GM21529 (cell line): ENCODE data around the gene FFAR1.

ENCODE experiments used
- ATAC-seq: cut with Tn5 transposase; IDR thresholded peaks from one replicate; pipeline ENCODE4 v1.9.1; 2021; ENCODE audit not compliant: unreplicated experiment

FFAR1 gene

DNA sequence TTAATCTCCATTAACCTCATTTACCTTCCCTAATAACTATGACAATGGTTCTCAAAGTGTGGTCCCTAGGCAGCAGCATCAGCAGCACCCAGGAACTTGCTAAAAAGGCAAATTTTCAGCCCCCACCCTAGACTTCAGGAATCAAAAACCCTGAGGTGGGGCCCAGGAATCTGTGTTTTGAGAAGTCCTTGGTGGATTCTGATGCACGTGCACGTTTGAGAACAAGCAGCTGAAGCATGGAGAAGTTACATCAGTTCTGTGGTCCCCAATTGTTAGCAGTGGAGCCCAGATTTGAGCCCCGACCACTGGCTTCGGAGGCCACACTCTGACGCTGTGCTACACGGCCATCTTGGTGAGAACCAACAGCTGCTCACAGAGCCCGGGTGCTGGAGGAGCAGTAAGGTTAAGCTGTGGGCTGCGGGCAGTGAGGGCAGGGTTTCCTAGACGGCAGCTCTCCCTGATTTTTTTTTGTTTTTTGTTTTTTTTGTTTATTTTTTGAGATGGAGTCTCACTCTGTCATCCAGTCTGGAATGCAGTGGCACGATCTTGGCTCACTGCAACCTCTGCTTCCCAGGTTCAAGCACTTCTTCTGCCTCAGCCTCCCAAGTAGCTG lies 32.7 kb upstream of the FFAR1 start:
- no peak for ATAC-seq

- ATAC-seq: no peak
Measured at GRCh38 chr19:35315883-35316282, 31.8 kb upstream of the FFAR1 start.

- ATAC-seq: no peak
Measured at GRCh38 chr19:35316560-35316959, 31.1 kb upstream of the FFAR1 start.

- ATAC-seq: no peak
Measured at GRCh38 chr19:35317464-35318043, 30.1 kb upstream of the FFAR1 start.

GRCh38 chr19:35318679-35319448 lies 28.8 kb upstream of the FFAR1 start:
- ATAC-seq: no peak

- ATAC-seq: no peak
Measured at GRCh38 chr19:35320065-35320713, 27.5 kb upstream of the FFAR1 start.

DNA sequence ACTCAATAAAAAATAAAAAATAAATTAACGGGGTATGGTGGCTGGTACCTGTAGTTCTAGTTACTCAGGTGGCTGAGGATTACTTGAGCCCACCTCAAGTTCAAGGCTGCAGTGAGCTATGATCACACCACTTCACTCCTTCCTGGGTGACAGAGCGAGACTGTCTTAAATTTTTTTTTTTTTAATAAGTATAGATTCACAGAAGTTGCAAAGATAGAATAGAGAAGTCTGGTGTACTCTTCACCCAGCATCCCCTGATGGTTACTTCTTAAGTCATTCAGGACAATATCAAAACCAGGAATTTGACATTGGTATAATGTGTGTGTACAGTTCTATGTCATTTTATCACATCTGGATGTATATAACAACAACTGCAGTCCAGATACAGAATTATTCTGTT lies 26.4 kb upstream of the FFAR1 start:
- no peak for ATAC-seq

GRCh38 chr19:35322014-35322413 lies 25.7 kb upstream of the FFAR1 start:
- no peak for ATAC-seq

- ATAC-seq: no peak
Measured at GRCh38 chr19:35327642-35328041, 20.1 kb upstream of the FFAR1 start.

DNA sequence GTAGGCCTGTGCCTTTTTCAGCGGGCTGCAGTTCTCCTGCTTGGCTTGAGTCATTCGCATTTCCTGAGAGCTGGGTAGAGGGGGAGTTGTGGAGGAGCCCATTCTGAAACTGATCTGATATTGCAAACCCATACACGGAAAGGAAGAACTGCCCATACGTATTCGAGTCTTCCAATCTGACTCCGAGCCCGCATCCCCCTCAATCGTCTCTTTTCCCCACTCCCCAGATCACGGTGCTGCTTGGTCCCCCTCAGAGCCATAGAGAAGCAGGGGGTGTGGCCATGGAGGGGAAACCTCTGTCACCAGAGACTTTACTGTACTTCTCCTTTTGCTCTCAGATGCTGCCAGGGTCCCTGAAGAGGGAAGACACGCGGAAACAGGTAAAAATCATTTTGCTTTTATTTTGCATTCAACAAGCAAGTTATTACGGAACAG lies 18.8 kb upstream of the FFAR1 start, which contains the start of gene CD22:
CD22 (plus strand) TSS at position 337 of the 435 bp plus-strand sequence. CDS start 2,854 bp downstream, outside the sequence.
- no peak for ATAC-seq

- no peak for ATAC-seq
Measured at GRCh38 chr19:35329323-35329722, 18.4 kb upstream of the FFAR1 start.

DNA sequence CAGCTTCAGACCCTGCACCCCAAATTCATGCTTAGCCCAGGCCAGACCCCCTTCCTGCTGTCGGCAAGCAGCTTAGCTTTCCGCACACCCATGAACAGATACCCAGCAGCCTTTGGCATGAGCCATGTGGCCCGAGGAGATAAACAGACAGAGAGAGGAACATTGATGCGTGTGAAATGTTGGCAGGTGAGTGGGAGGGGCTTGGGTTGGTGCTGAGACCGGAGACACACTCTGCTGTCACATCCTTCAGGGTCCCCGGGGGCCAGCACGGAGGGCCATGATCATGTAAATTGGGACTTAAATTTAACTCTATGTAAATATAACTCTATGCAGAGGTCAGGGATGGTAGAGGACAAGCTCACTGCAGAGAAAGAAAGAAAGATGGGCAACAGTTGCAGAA lies 17.2 kb upstream of the FFAR1 start:
- peak; percentile 46 for ATAC-seq

DNA sequence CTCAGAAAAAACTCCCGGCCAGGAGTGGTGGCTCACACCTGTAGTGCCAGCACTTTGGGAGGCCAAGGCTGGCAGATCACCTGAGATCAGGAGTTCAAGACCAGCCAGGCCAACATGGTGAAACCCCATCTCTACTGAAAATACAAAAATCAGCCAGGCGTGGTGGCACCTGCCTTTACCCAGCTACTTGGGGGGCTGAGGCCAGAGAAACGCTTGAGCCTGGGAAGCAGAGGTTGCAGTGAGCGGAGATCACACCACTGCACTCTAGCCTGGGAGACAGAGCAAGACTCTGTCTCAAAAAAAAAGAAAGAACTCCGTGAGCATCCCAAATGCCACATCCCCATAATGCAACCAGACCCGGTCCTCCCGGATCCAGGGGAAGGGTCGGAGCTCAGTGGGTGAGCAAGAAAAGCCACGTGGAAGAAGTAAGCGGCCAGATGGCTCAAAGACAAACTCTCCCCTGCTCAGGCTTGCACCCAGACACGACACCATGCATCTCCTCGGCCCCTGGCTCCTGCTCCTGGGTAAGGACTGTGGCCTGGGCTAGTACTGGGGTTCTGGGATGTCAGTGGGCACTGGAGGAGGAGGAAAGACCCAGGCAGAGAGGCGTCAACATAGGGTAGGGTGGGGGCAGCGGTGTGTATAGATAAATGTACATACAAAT lies 16.0 kb upstream of the FFAR1 start:
- ATAC-seq: no peak

DNA sequence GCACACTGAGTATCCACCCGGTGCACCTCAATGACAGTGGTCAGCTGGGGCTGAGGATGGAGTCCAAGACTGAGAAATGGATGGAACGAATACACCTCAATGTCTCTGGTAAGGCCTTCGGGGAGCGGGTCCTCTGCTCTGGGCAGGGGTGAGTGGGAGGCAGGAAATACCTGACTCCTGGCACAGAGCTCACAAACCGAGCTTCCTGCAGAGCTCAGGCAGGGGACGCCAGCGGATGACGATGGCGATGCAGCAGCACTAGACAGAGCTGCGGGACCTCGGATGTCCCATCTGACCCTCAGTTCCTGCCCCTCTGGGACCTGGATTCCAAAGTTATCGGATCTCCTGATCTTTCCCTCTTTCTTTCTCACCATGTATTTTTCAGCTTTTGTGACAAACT lies 14.9 kb upstream of the FFAR1 start:
- ATAC-seq: no peak

DNA sequence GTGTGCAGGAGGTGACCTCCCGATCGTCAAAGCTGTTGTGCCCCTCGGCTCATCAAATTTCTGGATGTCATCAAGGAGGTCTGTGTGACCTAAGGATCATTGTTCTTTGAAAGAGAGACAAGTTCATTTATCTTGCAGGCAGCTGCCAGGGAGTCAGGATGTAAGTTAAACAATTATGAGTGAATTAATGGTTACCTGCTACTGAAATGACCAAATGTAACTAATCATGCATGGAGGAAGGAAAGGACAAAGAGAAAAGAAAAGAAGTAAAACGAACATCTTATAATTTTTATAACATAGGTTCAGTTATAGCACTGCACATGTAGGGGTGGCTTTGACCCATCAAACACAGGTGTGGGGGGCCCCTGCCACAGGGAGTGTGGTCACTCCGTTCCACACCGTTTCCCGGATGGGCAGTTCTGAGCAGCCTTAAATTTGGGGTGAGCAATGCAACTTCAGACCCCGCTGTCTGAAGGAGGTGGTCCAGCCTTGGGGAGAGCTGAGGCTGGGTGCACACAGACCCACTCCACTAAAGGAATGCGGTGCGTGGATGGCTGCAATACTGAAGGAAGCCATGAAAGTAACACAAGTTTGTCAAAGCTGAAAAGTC lies 13.5 kb upstream of the FFAR1 start:
- no peak for ATAC-seq

DNA sequence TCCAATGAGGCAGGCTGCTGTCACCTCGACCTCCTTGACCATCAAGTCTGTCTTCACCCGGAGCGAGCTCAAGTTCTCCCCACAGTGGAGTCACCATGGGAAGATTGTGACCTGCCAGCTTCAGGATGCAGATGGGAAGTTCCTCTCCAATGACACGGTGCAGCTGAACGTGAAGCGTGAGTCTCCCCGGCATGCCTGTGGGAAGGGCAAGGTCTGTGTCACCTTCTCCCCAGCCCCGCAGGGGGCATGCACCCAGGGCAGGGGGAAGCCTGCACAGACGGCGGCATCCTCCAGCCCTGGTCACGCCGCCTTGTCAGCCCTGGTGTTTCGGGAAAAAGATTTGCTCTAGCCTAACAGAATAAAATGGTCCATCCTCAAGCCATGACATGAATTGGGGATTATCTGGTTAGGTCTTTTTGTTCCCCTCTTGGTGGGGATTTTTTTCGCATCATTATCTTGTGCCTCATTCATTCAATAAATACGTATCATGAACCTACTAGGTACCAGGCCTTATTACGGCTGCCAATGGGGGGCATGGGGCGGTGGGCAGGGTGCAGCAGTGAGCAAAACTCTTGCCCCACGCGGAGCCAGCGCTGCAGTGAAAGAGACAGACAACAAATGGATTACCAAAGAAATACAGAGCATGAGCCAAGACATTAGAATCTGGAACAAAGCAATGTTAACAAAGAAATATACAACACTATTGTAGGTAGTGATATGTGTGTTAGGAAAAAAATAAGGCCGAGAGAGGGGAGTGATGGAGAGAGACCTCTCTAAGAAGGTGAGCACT lies 11.3 kb upstream of the FFAR1 start:
- ATAC-seq: no peak

DNA sequence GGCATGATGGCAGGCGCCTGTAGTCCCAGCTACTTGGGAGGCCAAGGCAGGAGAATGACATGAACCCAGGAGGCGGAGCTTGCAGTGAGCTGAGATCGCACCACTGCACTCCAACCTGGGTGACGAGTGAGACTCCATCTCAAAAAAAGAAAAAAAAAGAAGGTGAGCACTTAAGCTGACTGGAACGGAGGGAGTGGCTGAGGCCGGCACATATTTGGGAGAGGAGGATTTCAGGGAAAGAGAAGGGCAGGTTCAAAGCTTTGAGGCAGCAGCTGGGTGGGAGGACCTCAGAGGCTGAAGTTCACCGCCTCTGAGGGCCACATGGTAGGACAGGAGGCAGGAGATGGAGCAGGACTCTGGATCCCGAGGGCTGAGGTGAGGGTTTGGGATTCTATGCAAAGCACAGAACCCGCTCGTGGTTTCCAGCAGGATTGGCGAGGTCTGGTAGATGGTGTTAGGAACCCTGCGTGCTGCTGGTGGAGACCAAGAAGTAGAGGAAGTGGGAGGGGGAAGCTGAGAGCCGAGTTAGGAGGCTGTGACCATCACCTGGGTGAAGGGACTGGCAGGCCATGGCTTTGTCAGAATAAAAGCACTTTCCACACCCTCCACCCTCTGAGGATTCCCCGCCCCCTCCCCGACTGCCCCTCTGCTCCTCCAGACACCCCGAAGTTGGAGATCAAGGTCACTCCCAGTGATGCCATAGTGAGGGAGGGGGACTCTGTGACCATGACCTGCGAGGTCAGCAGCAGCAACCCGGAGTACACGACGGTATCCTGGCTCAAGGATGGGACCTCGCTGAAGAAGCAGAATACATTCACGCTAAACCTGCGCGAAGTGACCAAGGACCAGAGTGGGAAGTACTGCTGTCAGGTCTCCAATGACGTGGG lies 10.4 kb upstream of the FFAR1 start:
- ATAC-seq: no peak

DNA sequence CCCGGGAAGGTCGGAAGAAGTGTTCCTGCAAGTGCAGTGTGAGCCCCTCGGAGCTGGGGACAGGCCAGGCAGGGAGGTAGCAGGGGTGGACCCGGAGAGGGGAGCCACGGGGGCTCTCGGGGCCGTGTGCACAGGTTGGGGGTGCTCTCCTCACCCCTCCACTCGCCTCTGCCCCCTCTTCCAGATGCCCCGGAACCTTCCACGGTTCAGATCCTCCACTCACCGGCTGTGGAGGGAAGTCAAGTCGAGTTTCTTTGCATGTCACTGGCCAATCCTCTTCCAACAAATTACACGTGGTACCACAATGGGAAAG lies 9.8 kb upstream of the FFAR1 start:
- ATAC-seq: no peak

DNA sequence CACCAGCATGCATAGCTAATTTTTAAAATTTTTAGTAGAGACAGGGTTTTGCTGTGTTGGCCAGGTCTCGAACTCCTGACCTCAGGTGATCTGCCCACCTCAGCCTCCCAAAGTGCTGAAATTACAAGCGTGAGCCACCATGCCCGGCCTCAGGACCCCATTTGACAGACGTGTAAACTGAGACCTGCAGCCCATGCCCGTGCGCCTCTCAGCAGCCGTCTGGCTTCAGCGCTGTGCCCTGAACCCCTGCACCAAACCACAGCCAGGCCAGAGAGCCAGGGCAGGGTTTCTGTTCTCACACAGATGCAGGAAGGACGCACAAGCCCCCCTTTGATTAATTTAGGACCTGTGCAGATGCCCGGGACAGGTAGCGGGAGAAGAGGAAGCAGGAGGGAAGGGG lies 7.3 kb upstream of the FFAR1 start:
- ATAC-seq: no peak
